Cerebellar nuclear complex (tissue), 1 donor: Measurements from ENCODE around the gene GRAP2.
"Not testable (repeated sequence)": the region's sequence is repeated elsewhere in the genome, so short reads cannot be mapped to it uniquely, and the experiment has no call there.

ENCODE experiments used
- DNase-seq, 2 experiments: peaks; one replicate each; lab custom pipeline; 2025; lab: John Stamatoyannopoulos, UW

GRAP2 gene

DNA sequence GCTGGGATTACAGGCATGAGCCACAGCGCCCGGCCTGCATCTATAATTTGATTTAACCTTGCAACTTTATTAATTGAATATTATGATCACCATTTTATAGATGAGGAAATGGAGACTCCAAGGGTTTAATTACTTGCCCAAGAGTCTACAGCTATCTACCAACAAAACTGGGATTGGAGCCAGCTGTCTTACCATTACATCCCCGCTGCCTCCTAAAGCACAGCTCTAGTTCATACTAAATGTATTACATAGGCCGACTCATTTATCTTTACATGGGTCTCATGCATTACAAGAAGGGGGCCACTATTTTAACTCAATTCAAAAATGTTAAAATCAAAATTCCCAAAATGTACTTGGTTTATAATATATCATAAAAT is 45.2 kb downstream of the GRAP2 start:
- no peak for DNase-seq

DNA sequence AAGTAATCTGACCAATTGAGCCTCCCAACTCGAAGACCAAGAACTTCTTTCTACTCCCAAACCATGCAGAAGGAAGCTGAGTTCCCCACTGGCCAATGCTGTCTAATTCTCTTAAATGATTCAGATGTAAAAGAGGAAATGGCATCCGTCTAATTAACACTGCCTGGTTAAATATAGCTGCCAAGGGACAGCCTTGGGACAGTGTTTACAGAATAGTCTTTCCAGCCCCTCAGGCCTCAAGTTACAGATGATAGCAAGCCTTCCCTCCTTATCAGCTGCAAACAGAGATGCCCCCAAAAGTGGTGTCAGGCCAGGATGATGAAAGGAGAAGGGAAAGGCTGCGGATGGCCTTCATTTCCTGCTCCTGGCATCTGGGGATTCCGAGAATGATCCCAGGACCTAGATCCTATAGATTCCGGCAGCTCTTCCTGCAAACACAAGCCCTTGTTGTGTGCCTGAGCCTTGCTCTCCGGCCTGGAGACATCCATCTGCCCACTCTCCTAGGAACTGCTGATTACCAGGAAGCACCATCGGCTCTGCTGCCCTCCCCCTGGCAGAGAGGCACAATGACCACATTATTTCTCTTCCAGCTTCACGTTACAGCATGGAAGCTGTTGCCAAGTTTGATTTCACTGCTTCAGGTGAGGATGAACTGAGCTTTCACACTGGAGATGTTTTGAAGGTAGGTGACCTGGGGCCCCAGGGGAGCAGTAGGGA is 45.8 kb downstream of the GRAP2 start:
- DNase-seq = no peak

DNA sequence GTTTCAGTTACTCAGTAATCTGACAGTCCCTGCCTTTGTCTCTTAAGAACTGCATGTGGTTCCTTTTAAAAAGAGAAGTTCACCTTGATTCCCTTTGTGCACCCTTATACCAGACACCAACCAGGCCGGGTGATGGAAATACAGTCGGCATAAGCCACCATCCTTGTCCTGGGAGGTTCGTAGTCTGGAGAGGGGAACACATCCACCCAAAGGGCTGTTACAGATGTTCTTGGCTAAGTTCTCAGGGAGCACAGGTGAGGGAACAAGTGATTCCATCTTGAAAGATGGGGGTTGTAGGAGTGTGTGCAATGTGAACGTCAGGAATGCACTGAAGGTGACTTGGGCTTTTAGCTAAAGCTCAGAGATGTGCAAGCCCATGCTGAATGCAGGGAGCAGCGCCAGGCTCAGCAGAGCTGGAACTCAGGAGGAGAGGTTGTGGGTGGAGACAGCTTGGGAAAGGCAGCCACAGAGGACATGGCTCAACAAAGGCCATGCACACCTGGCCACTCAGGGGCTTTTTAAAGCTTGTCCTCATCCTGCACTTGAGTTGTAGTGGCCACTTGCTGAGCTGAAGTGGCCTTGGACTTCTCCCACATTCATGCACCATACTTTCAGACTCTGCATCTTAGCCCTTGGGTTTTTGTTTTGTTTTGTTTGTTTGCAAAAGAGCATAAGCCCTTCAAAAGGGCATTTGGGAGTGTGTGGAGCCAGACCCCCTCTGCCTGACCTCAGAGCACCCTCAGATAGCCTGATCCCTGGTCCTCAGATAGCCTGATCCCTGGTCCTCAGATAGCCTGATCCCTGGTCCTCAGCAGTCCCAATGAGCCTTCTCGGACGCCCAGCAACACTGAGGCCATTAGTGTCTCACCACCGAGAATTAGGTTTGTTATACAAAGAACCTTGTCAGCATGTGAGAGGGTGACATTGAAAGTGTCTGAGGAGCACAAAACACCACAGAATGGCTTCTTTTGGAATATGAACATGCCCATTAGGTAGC is 46.6 kb downstream of the GRAP2 start:
- DNase-seq = no peak

DNA sequence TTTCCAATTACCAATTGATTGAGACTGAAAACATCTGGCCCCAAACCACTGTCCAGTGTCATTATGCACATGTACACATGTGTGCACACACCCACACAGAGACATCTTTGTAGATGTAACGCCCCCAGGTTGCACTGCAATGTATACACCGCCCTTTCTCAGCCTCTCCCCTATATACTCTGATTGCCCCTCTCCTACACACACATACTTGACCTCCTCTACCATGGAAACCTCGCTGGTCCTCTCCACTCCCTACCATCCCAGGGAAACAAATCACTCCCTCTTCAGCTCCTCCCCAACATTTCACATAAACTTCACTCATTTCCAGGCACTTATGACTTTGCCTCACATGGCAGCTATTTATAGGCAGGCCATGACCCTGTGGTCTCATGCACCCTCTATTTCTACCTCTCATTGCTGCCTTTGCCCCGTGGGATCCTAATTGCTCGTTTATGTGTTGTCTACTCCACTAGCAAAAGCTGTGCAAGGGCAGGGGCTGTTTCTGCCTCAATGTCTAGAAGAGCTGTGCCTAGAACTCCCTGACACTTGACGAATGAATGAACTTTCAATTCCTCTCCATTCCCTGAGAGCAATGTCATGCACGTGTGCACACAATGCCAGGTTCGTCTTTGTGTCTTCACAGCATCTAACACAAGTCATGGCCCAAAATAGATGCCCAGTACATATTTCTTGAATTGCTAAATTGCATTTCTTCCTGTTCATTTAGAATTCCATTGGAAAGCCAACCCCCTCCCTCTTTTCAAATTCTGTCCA is 49.3 kb downstream of the GRAP2 start:
- DNase-seq = no peak

DNA sequence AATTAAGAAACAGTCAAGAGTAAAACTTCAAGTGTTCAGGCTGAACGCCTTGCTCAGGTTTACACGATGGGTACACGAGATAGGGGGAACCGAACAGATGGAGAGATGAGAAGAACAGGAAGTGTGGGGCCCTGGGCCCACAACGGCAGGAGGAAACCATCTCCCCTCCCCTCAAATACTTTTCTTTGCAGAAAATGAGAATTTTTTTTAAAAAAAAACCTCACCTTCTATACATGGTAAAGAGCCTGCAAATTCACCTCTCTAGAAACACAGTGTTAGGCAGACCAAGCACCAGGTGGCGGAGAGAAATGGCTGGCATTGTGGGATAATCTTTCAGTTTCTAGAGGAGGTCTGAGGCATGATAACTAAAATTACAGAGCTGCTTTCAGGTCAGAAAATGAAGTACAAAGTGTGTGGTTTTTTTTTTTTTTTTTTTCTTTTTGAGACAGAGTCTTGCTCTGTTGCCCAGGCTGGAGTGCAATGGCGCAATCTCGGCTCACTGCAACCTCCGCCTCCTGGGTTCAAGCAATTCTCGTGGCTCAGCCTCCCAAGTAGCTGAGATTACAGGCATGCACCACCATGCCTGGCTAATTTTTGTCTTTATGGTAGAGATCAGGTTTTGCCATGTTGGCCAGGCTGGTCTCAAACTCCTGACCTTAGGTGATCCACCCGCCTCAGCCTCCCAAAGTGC is 50.9 kb downstream of the GRAP2 start:
- DNase-seq = not testable (repeated sequence)

DNA sequence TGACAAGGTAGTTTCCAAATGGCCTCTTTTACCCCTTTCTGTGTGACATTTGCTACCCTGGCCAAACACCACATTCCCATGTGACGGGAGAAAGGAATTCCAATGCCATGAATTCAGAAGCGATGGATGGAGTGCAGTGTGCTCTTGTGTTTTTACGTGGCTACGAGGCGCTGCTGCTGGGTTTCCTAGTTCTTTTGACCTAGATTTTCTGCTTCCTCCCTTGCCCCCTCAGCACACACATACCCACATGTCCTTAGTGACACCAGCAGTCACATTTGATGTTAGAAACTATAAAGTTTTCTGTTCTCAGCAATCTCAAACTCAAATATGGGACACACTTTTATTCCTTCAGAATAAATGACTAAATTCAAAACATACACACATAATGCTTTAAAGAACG is 51.5 kb downstream of the GRAP2 start:
- no peak for DNase-seq

DNA sequence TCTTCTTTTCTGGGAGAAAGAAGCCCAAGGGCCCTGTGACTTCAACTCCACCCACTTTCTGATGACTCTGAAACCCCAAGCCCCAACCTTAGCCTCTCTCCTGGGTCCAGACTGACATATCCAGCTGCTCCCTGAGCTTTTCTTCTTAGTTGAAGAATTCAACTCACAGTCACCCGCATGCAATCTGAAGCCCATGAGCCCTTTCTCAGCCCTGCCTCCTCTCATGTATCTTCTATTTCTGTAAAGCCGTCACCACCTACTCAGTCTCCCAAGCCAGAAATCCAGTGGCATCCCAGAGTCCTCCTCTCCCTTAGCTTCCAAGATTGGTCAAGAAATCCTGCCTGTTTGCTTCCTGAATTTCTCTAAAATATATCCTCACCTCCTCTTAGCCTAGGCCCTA is 52.2 kb downstream of the GRAP2 start:
- no peak for DNase-seq

DNA sequence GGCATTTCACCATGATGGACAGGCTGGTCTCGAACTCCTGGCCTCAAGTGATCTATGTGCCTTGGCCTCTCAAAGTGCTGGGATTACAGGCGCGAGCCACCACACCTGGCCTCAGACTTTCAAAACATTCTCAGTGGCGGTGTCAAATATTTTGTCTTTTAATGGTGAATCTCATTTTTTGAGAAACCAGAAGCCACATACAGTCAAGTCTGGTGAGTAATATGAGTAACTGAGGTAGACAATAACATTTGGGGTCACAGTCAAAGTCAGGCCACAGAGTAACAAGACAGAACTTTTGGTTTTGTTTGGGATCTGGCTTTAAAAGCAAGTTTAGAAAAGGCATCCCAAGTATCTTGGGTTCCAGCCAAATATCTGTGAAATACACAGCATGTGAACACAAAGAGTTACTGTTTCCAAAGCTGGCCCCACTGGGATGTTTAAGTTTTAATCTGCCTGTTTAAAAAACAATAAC is 53.7 kb downstream of the GRAP2 start:
- DNase-seq = no peak

DNA sequence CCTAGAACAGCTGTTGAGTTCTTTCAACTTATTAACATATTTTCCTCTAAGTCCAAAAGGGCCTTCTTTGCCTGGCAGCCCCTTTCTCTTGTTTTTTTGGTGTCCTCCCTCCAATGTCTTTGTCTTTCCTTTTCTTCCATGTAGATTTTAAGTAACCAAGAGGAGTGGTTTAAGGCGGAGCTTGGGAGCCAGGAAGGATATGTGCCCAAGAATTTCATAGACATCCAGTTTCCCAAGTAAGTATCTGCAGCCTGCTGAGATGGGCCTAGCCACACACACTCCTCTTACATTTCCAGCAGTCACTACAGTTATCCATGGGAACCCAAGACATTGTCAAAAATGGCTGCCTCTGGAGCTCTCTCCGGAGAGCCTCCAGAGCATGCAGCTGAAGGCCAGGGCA is 54.8 kb downstream of the GRAP2 start:
- no peak for DNase-seq

DNA sequence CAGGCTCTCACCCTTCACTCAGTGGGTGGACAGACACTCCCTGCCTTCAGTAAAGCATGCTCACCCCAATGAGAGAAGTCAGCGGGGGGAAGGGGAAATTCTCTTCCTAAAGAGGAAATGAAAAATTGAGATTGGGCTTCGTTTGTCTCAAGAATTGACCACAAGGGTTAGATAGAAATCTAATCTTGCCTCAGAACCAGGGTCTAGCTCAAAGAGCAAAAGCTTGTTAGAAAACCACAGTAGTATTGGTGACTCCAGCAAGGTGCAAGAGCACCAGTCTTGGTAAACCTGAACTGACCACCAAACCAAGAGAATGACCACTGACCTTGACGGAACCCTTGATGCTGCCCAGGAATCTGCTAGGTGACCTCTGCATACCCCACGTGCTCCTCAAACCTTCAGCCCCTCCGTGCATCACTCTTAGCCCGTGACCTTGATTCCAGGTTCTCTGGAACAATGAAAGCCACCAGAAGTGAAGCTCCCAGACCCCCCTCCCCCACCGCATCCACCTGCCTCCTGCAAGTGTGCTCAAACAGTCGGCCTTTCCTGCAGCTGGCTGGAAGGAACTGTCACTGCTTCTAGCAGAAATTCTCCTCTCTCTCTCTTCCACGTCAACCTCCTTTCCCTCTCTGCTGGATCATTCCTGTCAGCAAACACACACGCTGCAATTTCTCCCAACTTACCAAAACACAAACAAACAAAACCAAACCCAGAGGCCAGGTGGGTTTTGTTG is 56.2 kb downstream of the GRAP2 start:
- no peak for DNase-seq

DNA sequence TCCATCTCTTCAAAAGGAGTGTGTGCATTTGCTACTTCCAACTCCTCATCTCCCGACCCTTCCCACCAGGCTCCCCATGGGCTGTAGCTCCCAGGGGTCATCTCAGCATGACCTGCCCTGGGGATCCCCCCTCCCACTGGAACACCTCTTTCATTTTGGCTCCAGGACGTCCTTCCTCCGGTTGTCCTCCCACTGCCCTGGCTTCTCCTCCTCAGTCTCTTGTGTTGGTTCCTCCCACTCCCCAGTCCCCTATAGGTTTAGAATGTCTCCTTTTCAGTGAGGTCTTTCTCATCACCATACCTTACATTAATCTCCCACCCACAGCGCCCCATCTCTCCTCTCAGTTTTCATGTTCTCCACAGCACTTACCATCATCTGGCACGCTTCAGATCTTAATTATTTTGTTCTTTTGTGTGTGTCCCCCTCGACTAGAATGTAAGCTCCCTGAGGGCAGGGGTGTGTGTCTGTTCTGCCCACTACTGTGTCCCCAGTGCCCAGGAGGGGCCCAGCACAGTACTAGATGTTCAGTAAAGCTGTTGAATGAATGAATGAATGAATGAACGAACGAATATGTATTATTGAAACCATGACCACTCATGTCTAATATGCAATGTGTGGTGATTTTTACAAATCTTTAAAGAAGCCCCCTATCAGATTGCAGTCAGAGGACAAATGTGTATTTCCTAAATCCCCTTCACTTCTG is 57.3 kb downstream of the GRAP2 start:
- DNase-seq = no peak

DNA sequence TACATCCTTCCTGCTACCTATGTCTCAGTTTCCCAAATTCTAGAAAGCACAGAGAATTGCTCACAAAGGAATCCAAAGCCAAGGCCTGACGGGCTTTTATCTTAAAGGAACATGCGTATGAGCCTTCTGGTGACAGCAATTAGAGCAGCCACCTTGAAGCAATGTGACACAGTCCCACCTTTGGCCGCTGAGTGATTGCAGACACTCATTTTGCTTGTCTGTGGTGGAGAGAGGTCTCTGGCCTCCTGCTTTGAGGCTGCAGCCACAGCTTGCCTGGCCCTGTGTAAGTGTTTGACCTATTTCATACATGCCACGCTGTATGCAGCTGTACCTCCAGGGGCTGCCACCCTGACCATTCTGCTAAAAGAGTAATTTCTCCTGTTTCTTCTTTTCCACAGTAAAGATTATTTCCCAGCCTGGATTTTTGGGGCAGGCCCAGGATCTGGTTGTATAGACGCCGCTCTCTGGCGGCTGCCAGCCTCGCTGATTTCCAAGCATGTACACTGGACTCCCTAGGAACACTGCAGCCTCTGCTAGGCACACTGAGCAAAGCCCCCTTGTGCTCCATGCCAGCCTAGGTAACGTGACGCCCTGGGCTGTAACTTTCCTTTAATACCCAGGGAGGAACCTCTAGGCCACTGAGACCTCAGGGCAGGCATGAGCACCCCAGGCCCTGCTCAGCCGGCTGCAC is 58.2 kb downstream of the GRAP2 start:
- DNase-seq = no peak

DNA sequence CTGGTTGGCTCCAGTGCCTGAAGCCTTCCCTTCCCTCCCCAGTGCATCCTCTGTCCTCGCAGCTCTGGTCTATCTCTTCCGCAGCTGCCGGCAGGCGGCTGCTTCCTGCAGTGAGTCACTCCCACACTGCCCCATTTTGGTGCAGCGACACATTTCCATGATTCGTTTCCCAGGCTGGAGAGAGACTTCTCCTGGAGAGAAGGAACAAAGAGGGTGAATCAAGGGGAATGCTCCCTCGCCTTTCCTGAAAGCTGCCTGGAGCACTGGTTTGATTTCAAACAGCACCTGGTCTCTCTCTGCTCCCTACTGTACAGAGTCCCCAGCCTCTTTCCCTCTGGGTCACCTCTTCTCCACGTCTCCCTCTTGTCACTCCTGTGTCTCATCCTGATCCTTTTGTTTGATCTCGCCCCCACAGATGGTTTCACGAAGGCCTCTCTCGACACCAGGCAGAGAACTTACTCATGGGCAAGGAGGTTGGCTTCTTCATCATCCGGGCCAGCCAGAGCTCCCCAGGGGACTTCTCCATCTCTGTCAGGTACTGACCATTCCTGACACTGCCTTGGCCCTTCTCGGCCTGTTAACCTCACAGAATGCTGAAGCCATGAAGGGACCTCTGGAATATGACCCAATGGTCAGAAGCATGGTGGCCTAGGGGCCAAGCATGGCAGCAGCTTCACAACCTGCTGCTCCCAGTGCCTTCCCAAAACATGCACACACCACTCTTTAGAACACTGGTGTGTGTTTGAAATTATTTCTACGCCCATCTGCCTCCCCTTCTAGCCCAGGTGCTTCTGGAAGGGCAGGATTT is 59.0 kb downstream of the GRAP2 start, which contains the start of gene TMA7B:
Gene TMA7B (plus strand): TSS at position 758 of the 808 bp plus-strand sequence. CDS start 3,978 bp downstream, outside the sequence.
- DNase-seq = no peak

DNA sequence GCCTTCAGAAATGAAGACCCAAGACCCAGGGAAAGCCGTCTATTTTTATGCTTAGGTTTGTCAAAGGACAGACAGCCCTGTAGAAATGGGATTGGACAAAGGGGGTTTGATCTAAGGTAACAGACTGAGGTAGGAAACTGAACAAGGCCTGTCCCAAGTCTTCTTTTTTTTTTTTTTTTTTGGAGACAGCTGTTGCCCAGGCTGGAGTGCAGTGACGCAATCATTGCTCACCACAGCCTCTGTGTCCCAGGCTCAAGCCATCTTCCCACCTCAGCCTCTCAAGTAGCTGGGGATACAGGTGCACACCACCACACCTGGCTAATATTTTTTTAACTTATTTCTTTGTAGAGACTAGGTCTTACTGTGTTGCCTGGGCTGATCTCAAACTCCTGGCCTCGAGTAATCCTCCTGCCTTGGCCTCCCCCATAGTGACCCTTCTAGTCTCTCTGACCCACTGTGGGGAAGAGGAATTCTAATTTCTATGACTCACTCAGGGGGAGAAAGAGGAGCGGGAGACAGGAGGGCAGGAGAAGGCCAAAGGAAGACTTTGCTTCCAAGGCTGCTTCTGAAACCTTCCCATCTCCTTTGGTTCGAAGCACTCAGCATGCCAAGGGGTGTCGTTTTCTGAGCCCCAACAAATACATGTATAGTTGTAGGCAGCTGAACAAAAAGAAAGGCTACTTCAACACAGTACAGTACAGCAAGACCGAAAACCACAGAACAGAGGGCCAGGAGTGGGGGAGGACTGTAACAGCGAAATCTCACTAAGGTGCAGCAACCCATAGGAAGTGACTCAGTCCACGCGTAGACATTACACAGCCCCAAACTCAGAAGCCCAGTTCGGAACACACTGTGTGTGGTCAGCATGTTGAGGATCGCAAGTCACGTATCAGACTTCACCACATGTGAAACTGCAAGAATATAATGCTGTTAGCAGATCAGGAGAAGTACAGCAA is 60.2 kb downstream of the GRAP2 start:
- DNase-seq = no peak

DNA sequence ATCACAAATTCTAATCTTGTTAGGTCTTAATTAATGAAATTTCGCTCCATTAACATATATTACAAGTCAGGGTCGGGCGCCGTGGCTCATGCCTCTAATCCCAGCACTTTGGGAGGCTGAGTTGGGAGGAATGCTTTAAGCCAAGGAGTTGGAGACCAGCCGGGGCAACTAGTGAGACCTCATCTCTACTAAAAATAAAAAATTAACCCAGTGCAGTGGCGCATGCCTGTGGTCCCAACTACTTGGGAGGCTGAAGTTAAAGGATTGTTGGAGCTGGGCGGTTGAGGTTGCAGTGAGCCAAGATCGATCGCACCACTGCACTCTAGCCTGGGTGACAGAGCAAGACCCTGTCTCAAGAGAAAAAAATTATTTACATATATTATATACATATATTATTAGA is 61.2 kb downstream of the GRAP2 start:
- no peak for DNase-seq

DNA sequence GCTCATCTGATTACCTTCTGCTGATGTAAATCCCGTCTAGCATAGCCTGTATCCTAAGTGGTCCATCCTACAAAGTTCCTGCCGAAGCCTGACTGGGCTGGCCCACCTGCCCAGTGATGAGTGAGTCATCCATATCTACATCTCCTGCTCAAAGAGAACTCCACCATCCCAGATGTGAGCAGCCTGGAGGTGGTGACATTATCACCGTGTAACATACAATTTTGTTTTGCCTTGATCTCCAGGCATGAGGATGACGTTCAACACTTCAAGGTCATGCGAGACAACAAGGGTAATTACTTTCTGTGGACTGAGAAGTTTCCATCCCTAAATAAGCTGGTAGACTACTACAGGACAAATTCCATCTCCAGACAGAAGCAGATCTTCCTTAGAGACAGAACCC is 64.9 kb downstream of the GRAP2 start:
- DNase-seq = no peak

DNA sequence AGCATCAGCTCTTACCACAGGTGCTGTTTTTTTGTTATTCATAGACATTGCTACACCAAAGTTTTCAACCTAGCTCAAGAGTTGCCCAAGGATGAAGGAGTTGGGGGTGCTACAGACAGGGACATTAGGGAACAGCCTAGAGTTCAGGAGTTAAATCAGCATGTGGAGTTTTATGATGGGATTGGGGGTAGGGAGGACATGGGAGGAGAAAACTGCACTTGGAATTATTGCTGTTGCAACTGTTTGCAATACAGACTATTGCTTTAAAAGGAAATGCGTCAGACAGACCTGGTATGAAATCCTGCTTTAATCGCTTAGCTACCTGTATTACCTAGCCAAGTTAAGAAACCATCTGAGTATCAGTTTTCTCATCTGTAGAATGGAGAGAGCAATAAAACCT is 65.6 kb downstream of the GRAP2 start:
- DNase-seq = no peak
